Measurements from ENCODE around the gene RET.

The RET gene

DNA sequence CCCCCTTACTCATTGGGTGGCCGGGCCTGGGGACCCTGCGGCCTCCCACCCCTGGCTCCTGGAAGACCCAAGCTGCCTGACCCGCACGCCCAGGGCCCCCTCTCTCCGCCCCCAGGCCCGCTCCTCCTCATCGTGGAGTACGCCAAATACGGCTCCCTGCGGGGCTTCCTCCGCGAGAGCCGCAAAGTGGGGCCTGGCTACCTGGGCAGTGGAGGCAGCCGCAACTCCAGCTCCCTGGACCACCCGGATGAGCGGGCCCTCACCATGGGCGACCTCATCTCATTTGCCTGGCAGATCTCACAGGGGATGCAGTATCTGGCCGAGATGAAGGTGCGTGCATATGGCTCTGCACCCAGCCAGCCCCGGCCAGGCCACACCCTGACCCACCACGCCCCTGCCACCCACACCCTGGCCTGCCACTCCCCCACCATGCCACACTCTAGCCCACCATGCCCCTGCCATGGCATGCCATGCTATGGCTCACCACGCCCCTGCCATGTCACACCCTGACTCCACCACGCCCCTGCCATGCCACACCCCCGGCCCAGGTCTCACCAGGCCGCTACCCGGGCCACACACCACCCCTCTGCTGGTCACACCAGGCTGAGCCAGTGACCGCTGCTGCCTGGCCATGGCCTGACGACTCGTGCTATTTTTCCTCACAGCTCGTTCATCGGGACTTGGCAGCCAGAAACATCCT is 42.7 kb downstream of the RET start:
- H3K4me3 ChIP-seq: no peak overlapping the region
- H3K27ac ChIP-seq: no peak overlapping the region
- no peak overlapping the region for H3K9ac ChIP-seq (ENCODE audit: insufficient read length)
- no peak for DNase-seq (ENCODE audit: low read depth, low spot score)
- no peaks in the 10 kb centered on the region for H3K9me3 ChIP-seq (ENCODE audit: low read depth, low read length)
- no peaks in the 10 kb centered on the region for H3K36me3 ChIP-seq (ENCODE audit: insufficient read depth, low read length)
- TF ChIP-seq FOXP2 (optimal IDR thresholded peaks at IDR 0.05; ENCODE audit: control extremely low read depth, extremely low read length, insufficient read depth): no peak
- no peak for TF ChIP-seq POLR2AphosphoS5 (IDR thresholded peaks at IDR 0.05; ENCODE audit: borderline replicate concordance, low read depth, low read length)
- no peak for TF ChIP-seq EZH2 (IDR thresholded peaks at IDR 0.05)

DNA sequence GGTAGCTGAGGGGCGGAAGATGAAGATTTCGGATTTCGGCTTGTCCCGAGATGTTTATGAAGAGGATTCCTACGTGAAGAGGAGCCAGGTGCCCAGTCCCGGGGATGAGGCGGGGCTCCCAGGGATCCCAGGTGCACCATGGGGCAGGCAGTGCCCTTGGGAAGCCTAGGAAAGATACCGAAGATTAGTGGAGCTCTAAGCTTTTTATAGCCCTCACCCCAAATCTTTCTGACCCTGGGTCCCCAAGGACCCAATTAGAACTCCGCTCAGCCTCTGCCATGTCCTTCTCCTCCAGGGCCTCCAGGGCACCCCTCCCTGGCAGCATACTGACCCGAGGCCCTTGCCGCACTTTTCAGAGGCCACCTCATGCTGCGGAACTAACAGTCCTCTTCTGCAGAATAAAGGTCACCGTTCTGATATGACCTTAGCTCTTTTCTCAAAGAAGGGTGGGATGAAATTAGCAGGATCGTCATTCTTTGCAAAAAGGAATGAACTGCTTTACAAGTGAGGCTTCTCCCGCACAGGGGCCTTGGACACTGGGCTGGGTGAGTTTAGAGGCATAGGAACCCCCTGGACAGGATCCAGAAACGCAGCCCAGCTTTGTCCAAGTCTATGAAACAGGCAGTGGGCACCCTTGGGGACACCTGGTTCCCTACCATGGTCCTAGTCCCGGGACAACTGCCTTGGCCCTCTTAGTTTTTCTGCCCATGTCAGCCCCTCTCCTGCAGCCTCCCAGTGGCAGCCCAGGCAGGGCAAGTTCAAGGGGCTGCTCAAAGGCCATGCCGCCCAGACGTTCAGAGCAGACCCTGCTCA is 43.5 kb downstream of the RET start:
- Histone ChIP-seq H3K27ac (no peak overlapping the region), H3K9me3 (ENCODE audit: low read depth, low read length) (no peaks in the 10 kb centered on the region), H3K9ac (ENCODE audit: insufficient read length) (no peak overlapping the region), H3K4me3 (no peak overlapping the region), H3K36me3 (ENCODE audit: insufficient read depth, low read length) (no peaks in the 10 kb centered on the region)
- TF ChIP-seq FOXP2 (optimal IDR thresholded peaks at IDR 0.05; ENCODE audit: control extremely low read depth, extremely low read length, insufficient read depth): no peak
- no peak for TF ChIP-seq EZH2 (IDR thresholded peaks at IDR 0.05)
- TF ChIP-seq POLR2AphosphoS5 (IDR thresholded peaks at IDR 0.05; ENCODE audit: borderline replicate concordance, low read depth, low read length): no peak
- DNase-seq (ENCODE audit: low read depth, low spot score): no peak

DNA sequence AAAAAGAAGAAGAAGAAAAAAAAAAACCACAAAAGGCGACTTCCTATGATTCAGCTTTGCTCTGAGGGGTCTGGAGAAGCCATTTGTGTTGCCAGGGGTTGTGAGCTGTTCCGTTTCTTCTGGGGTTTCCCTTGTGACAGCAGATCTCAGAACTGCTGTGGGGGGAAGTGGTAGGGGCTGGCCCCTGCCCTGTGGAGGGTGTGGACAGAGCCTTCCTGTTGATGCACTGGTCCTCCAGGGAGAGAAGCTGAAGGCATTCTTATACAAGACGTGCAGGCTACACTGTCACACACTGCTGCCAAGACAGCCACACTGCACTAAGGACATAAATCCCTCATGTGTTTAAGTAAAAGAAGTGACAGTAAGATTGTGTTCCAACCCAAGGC is 44.1 kb downstream of the RET start:
- DNase-seq (ENCODE audit: low read depth, low spot score): no peak
- Histone ChIP-seq H3K4me3 (no peak overlapping the region), H3K9me3 (ENCODE audit: low read depth, low read length) (no peaks in the 10 kb centered on the region), H3K27ac (no peak overlapping the region), H3K9ac (ENCODE audit: insufficient read length) (no peak overlapping the region), H3K36me3 (ENCODE audit: insufficient read depth, low read length) (no peaks in the 10 kb centered on the region)
- TF ChIP-seq POLR2AphosphoS5 (IDR thresholded peaks at IDR 0.05; ENCODE audit: borderline replicate concordance, low read depth, low read length) (no peak), FOXP2 (optimal IDR thresholded peaks at IDR 0.05; ENCODE audit: control extremely low read depth, extremely low read length, insufficient read depth) (no peak), EZH2 (IDR thresholded peaks at IDR 0.05) (no peak)

DNA sequence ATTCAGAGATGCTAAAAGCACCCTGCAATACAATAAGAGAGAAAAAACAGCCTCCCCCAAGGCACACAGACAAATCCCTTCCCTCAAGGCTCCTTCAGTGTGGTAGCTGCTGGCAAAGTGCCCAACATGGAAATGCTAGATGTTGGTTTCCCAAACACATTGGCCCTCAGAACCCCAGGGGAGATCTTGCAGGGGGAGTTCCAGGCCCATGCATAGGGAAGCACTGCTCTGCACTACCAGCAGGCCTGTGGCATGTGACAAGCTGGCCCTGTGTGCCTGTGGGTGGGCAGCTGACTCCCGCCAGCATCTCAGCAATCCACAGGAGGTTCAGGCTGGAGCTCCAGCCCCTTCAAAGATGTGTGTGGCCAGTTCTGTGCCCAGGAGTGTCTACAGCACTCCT is 44.6 kb downstream of the RET start:
- DNase-seq (ENCODE audit: low read depth, low spot score): no peak
- H3K9me3 ChIP-seq (ENCODE audit: low read depth, low read length): no peaks in the 10 kb centered on the region
- no peak overlapping the region for H3K9ac ChIP-seq (ENCODE audit: insufficient read length)
- no peak for TF ChIP-seq EZH2 (IDR thresholded peaks at IDR 0.05)
- H3K36me3 ChIP-seq (ENCODE audit: insufficient read depth, low read length): no peaks in the 10 kb centered on the region
- no peak overlapping the region for H3K4me3 ChIP-seq
- H3K27ac ChIP-seq: no peak overlapping the region

DNA sequence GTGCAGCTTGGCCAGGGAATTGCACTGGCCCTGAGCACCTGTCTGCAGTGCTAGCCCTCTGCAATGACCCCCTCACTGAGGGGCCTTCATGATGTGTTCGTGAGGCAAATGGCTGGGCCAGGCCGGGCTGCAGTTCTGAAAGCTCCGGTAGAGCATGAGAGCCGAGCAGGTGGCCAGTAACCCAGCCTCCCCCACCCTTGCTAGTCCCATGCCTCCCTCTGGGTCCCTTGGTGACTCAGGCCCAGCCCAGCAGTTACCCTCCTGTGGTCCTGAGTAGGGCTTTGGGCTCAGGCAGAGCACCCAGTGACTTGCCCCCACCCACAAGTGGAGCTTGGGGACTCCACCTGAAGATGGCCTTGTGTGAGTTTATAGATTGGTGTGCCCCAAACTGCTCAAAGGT is 45.2 kb downstream of the RET start:
- H3K9ac ChIP-seq (ENCODE audit: insufficient read length): no peak overlapping the region
- no peak overlapping the region for H3K4me3 ChIP-seq
- no peak for TF ChIP-seq FOXP2 (optimal IDR thresholded peaks at IDR 0.05; ENCODE audit: control extremely low read depth, extremely low read length, insufficient read depth)
- TF ChIP-seq POLR2AphosphoS5 (IDR thresholded peaks at IDR 0.05; ENCODE audit: borderline replicate concordance, low read depth, low read length): no peak
- TF ChIP-seq EZH2 (IDR thresholded peaks at IDR 0.05): no peak
- no peaks in the 10 kb centered on the region for H3K36me3 ChIP-seq (ENCODE audit: insufficient read depth, low read length)
- DNase-seq (ENCODE audit: low read depth, low spot score): no peak
- no peaks in the 10 kb centered on the region for H3K9me3 ChIP-seq (ENCODE audit: low read depth, low read length)
- no peak overlapping the region for H3K27ac ChIP-seq

DNA sequence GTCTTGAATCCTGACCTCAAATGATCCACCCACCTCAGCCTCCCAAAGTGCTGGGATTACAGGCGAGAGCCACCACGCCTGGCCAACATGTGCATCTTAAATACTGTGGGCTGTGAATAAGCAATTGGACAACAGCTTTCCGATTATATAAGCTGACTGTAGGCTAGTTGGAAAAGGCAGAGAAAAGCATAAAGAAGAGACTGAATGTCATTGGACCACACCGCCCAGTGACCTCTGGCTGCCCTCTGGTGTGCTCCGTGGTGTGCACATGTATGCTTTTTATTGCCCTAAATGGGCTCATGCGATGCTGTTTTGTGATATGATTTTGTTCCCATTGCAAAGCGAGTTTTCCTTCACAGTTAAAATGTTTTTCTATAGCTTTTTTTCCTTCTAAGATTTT is 46.0 kb downstream of the RET start:
- Histone ChIP-seq H3K9ac (ENCODE audit: insufficient read length) (no peak overlapping the region), H3K9me3 (ENCODE audit: low read depth, low read length) (no peaks in the 10 kb centered on the region), H3K27ac (no peak overlapping the region), H3K36me3 (ENCODE audit: insufficient read depth, low read length) (no peaks in the 10 kb centered on the region), H3K4me3 (no peak overlapping the region)
- DNase-seq (ENCODE audit: low read depth, low spot score): no peak
- no peak for TF ChIP-seq FOXP2 (optimal IDR thresholded peaks at IDR 0.05; ENCODE audit: control extremely low read depth, extremely low read length, insufficient read depth)
- TF ChIP-seq POLR2AphosphoS5 (IDR thresholded peaks at IDR 0.05; ENCODE audit: borderline replicate concordance, low read depth, low read length): no peak
- no peak for TF ChIP-seq EZH2 (IDR thresholded peaks at IDR 0.05)

DNA sequence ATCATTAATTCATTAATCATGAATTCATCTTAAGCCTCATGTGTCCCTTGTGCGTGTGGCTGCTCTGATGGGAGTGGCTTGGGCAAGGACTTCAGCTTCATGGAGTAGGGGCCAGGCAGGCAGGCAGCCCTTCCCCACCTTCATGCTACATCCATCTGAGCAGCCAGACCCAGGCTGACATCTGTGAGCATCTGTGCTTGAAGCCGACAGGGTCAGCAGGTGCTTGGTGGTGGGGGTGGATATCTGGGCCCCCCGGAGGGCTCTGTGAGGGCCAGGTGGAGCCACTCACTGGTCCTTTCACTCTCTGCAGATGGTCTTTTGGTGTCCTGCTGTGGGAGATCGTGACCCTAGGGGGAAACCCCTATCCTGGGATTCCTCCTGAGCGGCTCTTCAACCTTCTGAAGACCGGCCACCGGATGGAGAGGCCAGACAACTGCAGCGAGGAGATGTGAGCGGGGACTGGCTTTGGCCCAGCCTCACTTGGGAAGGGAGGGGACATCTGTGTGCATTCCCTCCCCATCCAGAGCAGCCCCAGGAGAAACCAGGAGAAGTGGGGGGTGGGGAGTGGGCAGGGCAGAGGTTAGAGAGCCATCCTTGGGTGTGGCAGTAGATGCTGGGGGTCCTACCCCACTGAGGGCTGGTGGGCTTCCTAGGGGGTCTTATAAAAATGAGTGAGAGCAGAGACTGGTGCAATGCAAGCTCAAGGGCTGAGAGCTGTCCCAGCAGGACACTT is 46.7 kb downstream of the RET start:
- no peak for DNase-seq (ENCODE audit: low read depth, low spot score)
- H3K36me3 ChIP-seq (ENCODE audit: insufficient read depth, low read length): no peaks in the 10 kb centered on the region
- H3K4me3 ChIP-seq: no peak overlapping the region
- H3K9ac ChIP-seq (ENCODE audit: insufficient read length): no peak overlapping the region
- no peak overlapping the region for H3K27ac ChIP-seq
- no peak for TF ChIP-seq EZH2 (IDR thresholded peaks at IDR 0.05)
- no peak for TF ChIP-seq POLR2AphosphoS5 (IDR thresholded peaks at IDR 0.05; ENCODE audit: borderline replicate concordance, low read depth, low read length)
- no peak for TF ChIP-seq FOXP2 (optimal IDR thresholded peaks at IDR 0.05; ENCODE audit: control extremely low read depth, extremely low read length, insufficient read depth)
- H3K9me3 ChIP-seq (ENCODE audit: low read depth, low read length): no peaks in the 10 kb centered on the region

DNA sequence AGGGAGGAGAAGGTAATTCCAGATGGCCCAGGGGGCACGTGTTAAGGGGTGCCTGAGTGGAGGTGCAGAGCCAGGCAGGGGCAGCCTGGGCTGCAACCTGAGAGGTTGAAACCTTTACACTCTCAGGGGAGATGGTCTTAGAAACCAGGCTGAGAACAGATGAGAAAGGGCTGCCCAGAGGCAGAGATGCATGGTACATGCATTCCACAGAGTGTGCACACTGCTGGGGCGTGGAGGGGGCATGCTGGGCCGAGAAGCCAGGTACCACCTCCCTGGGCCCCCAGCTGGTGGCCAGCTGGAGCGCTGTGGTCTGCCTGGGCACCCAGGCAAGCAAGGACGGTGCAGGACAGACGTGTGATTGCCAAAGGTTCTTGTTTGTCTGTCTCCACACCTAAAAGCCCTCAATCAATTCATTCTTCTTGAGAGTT is 47.2 kb downstream of the RET start:
- Histone ChIP-seq H3K9ac (ENCODE audit: insufficient read length) (no peak overlapping the region), H3K9me3 (ENCODE audit: low read depth, low read length) (no peaks in the 10 kb centered on the region), H3K27ac (no peak overlapping the region), H3K4me3 (no peak overlapping the region), H3K36me3 (ENCODE audit: insufficient read depth, low read length) (no peaks in the 10 kb centered on the region)
- TF ChIP-seq FOXP2 (optimal IDR thresholded peaks at IDR 0.05; ENCODE audit: control extremely low read depth, extremely low read length, insufficient read depth): no peak
- no peak for TF ChIP-seq POLR2AphosphoS5 (IDR thresholded peaks at IDR 0.05; ENCODE audit: borderline replicate concordance, low read depth, low read length)
- no peak for TF ChIP-seq EZH2 (IDR thresholded peaks at IDR 0.05)
- no peak for DNase-seq (ENCODE audit: low read depth, low spot score)
